Ureter (tissue), 1 donor: ENCODE measurements around the gene TXLNG. TPM values are rescaled to one million over a fixed set of nuclear protein-coding genes. Genes with fewer than 3 reads are reported as not detected.

Experiments used
- DNase-seq: peaks from one replicate; pipeline ENCODE4 v3.0.0-alpha.2; 2020; ENCODE audit warnings: low spot score
- total RNA-seq: library from RNA; stranded (reverse); gene quantifications from one replicate; pipeline ENCODE4 v1.2.4, GENCODE V29; 2023
- donor health status: DM: yes; HTN: yes; CAD: no.

TXLNG gene
- total RNA-seq, 1 donor from 2014 or later: 16.8 TPM

GRCh38 chrX:16870862-16871815, 84.9 kb downstream of the TXLNG start:
- DNase-seq: peak; percentile 62

GRCh38 chrX:16873106-16873505, 86.8 kb downstream of the TXLNG start:
- DNase-seq: no peak

- no peak for DNase-seq
Observed at GRCh38 chrX:16874458-16875095, 88.3 kb downstream of the TXLNG start.

- no peak for DNase-seq
Observed at GRCh38 chrX:16876696-16877095, 90.4 kb downstream of the TXLNG start.

- DNase-seq: no peak
Observed at GRCh38 chrX:16882169-16882568, 95.9 kb downstream of the TXLNG start.

GRCh38 chrX:16882702-16883486, 96.6 kb downstream of the TXLNG start:
- peak; percentile 59 for DNase-seq

- no peak for DNase-seq
Observed at GRCh38 chrX:16883487-16883804, 97.2 kb downstream of the TXLNG start.

GRCh38 chrX:16885628-16886027, 99.4 kb downstream of the TXLNG start:
- no peak for DNase-seq

- DNase-seq: peak; percentile 76
Observed at GRCh38 chrX:16892504-16893362, 106.5 kb downstream of the TXLNG start.

Other genes starting within 250 kb of the TXLNG start
- gene S100G, start 136.3 kb upstream of the TXLNG start, total RNA-seq: not detected
- 17.4 TPM for gene CTPS2, start 73.8 kb upstream of the TXLNG start, total RNA-seq
- 27.3 TPM for gene SYAP1, start 66.9 kb upstream of the TXLNG start, total RNA-seq
- 133 TPM for gene RBBP7, start 83.9 kb downstream of the TXLNG start, total RNA-seq
- gene REPS2, start 160.2 kb downstream of the TXLNG start, total RNA-seq: 24.3 TPM